DND-41 (cell line): ENCODE data around the gene KRTCAP3.

Experiments used
- ATAC-seq: fragments of 200-7000 bp; cut with Tn5 transposase; 3 replicates; pipeline ENCODE4 v1.9.1; 2021; ENCODE audit warnings: low read depth; ENCODE audit not compliant: insufficient read depth
- DNase-seq: peaks from one replicate; pipeline ENCODE4 v3.0.0-alpha.2; 2020
- H2AFZ ChIP-seq: 2 replicates; pipeline ENCODE4 v1.6.0; 2012; ENCODE audit warnings: low read depth, low read length
- H3K27ac ChIP-seq: 2 replicates; pipeline ENCODE4 v1.5.1; 2012; ENCODE audit warnings: low read length, inconsistent platforms
- H3K27me3 ChIP-seq: fragments of 200-600 bp; sonication (generic); 2 replicates; pipeline ENCODE4 v1.6.0; 2012; ENCODE audit warnings: low read length, mild to moderate bottlenecking, inconsistent platforms; ENCODE audit not compliant: insufficient read depth, poor library complexity
- H3K36me3 ChIP-seq: 2 replicates; pipeline ENCODE4 v1.5.1; 2012; ENCODE audit warnings: low read length, inconsistent platforms; ENCODE audit not compliant: insufficient read depth
- H3K4me1 ChIP-seq: 2 replicates; pipeline ENCODE4 v1.5.1; 2012; ENCODE audit warnings: mild to moderate bottlenecking, low read length; ENCODE audit not compliant: insufficient read depth
- H3K4me2 ChIP-seq: 2 replicates; pipeline ENCODE4 v1.6.0; 2012; ENCODE audit warnings: mild to moderate bottlenecking, moderate library complexity, low read length, inconsistent platforms; ENCODE audit not compliant: insufficient read depth
- H3K4me3 ChIP-seq, 2 experiments: fragments of 200-600 bp in 1 of 2; shearing (Covaris generic) in 1 of 2; 2 replicates each; pipeline ENCODE4 v1.5.1; 2012 to 2016; ENCODE audit warnings: inconsistent platforms in 2 of 2, low read length in 2 of 2, mild to moderate bottlenecking in 2 of 2, low read depth in 1 of 2, moderate library complexity in 1 of 2
- H3K79me2 ChIP-seq: 2 replicates; pipeline ENCODE4 v1.6.0; 2012; ENCODE audit warnings: low read length, inconsistent platforms; ENCODE audit not compliant: insufficient read depth
- H3K9ac ChIP-seq: 2 replicates; pipeline ENCODE4 v1.6.0; 2012; ENCODE audit warnings: low read depth, mild to moderate bottlenecking, inconsistent platforms, low read length, moderate library complexity
- H3K9me3 ChIP-seq: 2 replicates; pipeline ENCODE4 v1.5.1; 2012; ENCODE audit warnings: low read length, moderate library complexity, mild to moderate bottlenecking, inconsistent platforms; ENCODE audit not compliant: insufficient read depth, severe bottlenecking
- H4K20me1 ChIP-seq: 2 replicates; pipeline ENCODE4 v1.6.0; 2012; ENCODE audit warnings: low read length; ENCODE audit not compliant: insufficient read depth
- EZH2 ChIP-seq: IDR thresholded peaks from 3 replicates; pipeline ENCODE4 v1.6.1; 2012; ENCODE audit warnings: borderline replicate concordance, low read depth, mild to moderate bottlenecking, moderate library complexity, low read length, inconsistent platforms; ENCODE audit not compliant: severe bottlenecking
- TF ChIP-seq, protein P1 (sequence below): IDR thresholded peaks from 2 replicates; pipeline ENCODE4 v1.5.1; 2012; ENCODE audit warnings: borderline replicate concordance, low read length, moderate library complexity, mild to moderate bottlenecking; ENCODE audit not compliant: poor library complexity, severe bottlenecking; ENCODE audit errors: extremely low read depth

KRTCAP3 gene

GRCh38 chr2:27442920-27443282 lies 720 bp downstream of the KRTCAP3 start:
- Histone ChIP-seq H3K9ac (no peak overlapping the region), H3K79me2 (no peaks in the 10 kb centered on the region), H3K4me2 (no peak overlapping the region), H3K27ac (no peak overlapping the region), H3K4me3 (no peak overlapping the region), H3K4me1 (no peaks in the 10 kb centered on the region), H3K36me3 (peaks cover 44% of the 10 kb centered on the region), H4K20me1 (no peaks in the 10 kb centered on the region), H3K27me3 (no peaks in the 10 kb centered on the region), H2AFZ (no peak overlapping the region), H3K9me3 (no peaks in the 10 kb centered on the region)
- ATAC-seq (peak; percentile 29; the same call in 1 of the 3 replicates), DNase-seq (no peak)
- TF ChIP-seq EZH2 = no peak
- TF ChIP-seq, protein P1, sequence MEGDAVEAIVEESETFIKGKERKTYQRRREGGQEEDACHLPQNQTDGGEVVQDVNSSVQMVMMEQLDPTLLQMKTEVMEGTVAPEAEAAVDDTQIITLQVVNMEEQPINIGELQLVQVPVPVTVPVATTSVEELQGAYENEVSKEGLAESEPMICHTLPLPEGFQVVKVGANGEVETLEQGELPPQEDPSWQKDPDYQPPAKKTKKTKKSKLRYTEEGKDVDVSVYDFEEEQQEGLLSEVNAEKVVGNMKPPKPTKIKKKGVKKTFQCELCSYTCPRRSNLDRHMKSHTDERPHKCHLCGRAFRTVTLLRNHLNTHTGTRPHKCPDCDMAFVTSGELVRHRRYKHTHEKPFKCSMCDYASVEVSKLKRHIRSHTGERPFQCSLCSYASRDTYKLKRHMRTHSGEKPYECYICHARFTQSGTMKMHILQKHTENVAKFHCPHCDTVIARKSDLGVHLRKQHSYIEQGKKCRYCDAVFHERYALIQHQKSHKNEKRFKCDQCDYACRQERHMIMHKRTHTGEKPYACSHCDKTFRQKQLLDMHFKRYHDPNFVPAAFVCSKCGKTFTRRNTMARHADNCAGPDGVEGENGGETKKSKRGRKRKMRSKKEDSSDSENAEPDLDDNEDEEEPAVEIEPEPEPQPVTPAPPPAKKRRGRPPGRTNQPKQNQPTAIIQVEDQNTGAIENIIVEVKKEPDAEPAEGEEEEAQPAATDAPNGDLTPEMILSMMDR = no peak

DNA sequence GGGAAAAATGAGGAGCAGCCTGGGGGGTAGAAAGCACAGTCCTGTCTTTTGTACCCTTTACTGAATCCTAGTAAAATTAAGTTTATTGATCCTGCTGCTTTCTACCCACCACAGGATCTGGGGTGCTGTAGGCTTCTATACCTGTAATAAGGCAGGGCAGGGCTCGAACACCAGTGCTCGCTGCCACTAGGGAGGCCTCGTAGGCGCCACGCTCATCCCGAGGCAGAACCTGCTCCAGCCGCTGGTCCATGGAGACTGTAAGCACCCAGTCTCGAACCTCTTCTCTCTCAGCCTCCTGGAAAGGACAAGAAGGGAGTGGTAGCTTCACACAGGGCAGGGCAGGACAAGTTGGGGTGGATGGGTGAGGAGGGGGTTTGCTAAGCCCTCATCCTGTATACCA lies 3.0 kb downstream of the KRTCAP3 start:
- peaks cover 25% of the 10 kb centered on the region for H3K36me3 ChIP-seq
- H3K9ac ChIP-seq = no peak overlapping the region
- no peak overlapping the region for H3K4me3 ChIP-seq
- H3K4me1 ChIP-seq = no peaks in the 10 kb centered on the region
- DNase-seq (no peak), ATAC-seq (no peak)
- H3K9me3 ChIP-seq = no peaks in the 10 kb centered on the region
- no peak overlapping the region for H3K4me2 ChIP-seq
- H3K27me3 ChIP-seq = peaks cover 5% of the 10 kb centered on the region
- no peaks in the 10 kb centered on the region for H3K79me2 ChIP-seq
- no peak for TF ChIP-seq EZH2
- TF ChIP-seq, protein P1 = no peak
- no peak overlapping the region for H2AFZ ChIP-seq
- H4K20me1 ChIP-seq = no peaks in the 10 kb centered on the region; the same call in 1 of the 2 replicates
- H3K27ac ChIP-seq = no peak overlapping the region

DNA sequence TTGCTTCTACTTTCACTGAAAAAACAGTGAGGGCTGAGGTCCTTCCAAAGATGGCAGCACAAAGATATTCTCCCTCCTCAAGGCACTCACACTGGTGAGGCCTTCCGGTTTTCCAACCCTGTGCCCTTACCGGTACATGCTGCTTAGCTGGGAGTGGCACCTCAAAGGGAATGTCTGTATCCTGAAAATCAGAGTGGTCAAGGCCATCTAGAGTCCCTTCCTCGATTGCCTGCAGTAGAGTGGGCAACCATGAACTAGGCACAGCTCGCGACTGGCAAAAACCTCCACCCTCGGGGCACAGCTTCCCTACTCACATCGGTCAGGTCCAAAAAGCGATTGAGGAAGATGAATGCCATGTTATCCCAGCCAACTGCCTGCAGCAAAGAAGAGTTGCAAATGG lies 3.4 kb downstream of the KRTCAP3 start:
- Histone ChIP-seq H3K79me2 (no peaks in the 10 kb centered on the region), H3K36me3 (peaks cover 20% of the 10 kb centered on the region), H3K4me1 (no peaks in the 10 kb centered on the region), H3K9me3 (no peaks in the 10 kb centered on the region), H3K4me2 (no peak overlapping the region), H3K27ac (no peak overlapping the region), H3K4me3 (no peak overlapping the region), H4K20me1 (no peaks in the 10 kb centered on the region; the same call in 1 of the 2 replicates), H3K9ac (no peak overlapping the region), H3K27me3 (peaks cover 5% of the 10 kb centered on the region), H2AFZ (no peak overlapping the region)
- DNase-seq (no peak), ATAC-seq (no peak)
- TF ChIP-seq EZH2 = no peak
- TF ChIP-seq, protein P1 = no peak

- H3K9ac ChIP-seq = no peak overlapping the region
- no peaks in the 10 kb centered on the region for H3K9me3 ChIP-seq
- no peak for ATAC-seq
- H3K27me3 ChIP-seq = peaks cover 5% of the 10 kb centered on the region
- H2AFZ ChIP-seq = no peak overlapping the region
- H3K4me3 ChIP-seq = no peak overlapping the region
- DNase-seq = no peak
- no peak for TF ChIP-seq EZH2
- TF ChIP-seq, protein P1 = no peak
- H3K27ac ChIP-seq = no peak overlapping the region
- no peaks in the 10 kb centered on the region for H3K4me1 ChIP-seq
- H4K20me1 ChIP-seq = no peaks in the 10 kb centered on the region; the same call in 1 of the 2 replicates
- H3K36me3 ChIP-seq = peaks cover 16% of the 10 kb centered on the region
- no peaks in the 10 kb centered on the region for H3K79me2 ChIP-seq
- H3K4me2 ChIP-seq = no peak overlapping the region
These were observed 3.9 kb downstream of the KRTCAP3 start for GRCh38 chr2:27446057-27446456.
